Stimulated activated CD4-positive, alpha-beta T cell treated with anti-CD3 and anti-CD28 coated beads, TNF-alpha, amount 100 ng/mL, for 48 hours (primary cell): ENCODE results near the gene KIF25.
"Not testable (repeated sequence)": the region's sequence is repeated elsewhere in the genome, so short reads cannot be mapped to it uniquely, and the experiment has no call there.

Experiments
- DNase-seq, 3 donors: peaks; one replicate each; pipeline ENCODE4 v3.0.0-alpha.2; 2020; ENCODE audit warnings: low read depth in 3 of 3

Gene KIF25

GRCh38 chr6:168070804-168071203, 73.3 kb downstream of the KIF25 start:
- DNase-seq = no peak

GRCh38 chr6:168071620-168072019, 74.1 kb downstream of the KIF25 start:
- no peak for DNase-seq

- DNase-seq = no peak
Observed at GRCh38 chr6:168072261-168072660, 74.8 kb downstream of the KIF25 start.

- no peak for DNase-seq
Observed at GRCh38 chr6:168072730-168073129, 75.3 kb downstream of the KIF25 start.

- DNase-seq = no peak
Observed at GRCh38 chr6:168073937-168074730, 76.7 kb downstream of the KIF25 start.

- no peak for DNase-seq
Observed at GRCh38 chr6:168075216-168075615, 77.7 kb downstream of the KIF25 start.

- no peak for DNase-seq
Observed at GRCh38 chr6:168075787-168076202, 78.3 kb downstream of the KIF25 start.

- not testable (repeated sequence) for DNase-seq
Observed at GRCh38 chr6:168077401-168077800, 79.9 kb downstream of the KIF25 start.

- no peak for DNase-seq
Observed at GRCh38 chr6:168078175-168078942, 80.9 kb downstream of the KIF25 start.

- no peak for DNase-seq
Observed at GRCh38 chr6:168078943-168079405, 81.5 kb downstream of the KIF25 start, which contains the start of gene FRMD1. Gene FRMD1, minus strand, starts transcription at chr6:168079212. Its CDS starts 118 bp downstream, at chr6:168079094.

GRCh38 chr6:168080393-168081077, 83.1 kb downstream of the KIF25 start:
- no peak for DNase-seq

- DNase-seq = no peak
Observed at GRCh38 chr6:168081858-168082546, 84.5 kb downstream of the KIF25 start.

GRCh38 chr6:168082860-168083513, 85.5 kb downstream of the KIF25 start:
- no peak for DNase-seq

- DNase-seq = no peak
Observed at GRCh38 chr6:168083514-168083885, 86.0 kb downstream of the KIF25 start.

- no peak for DNase-seq
Observed at GRCh38 chr6:168084465-168085160, 87.1 kb downstream of the KIF25 start.

GRCh38 chr6:168086066-168086465, 88.6 kb downstream of the KIF25 start:
- no peak for DNase-seq

- no peak for DNase-seq
Observed at GRCh38 chr6:168086616-168087015, 89.1 kb downstream of the KIF25 start.

GRCh38 chr6:168087436-168088160, 90.1 kb downstream of the KIF25 start:
- no peak for DNase-seq

GRCh38 chr6:168088161-168089053, 90.9 kb downstream of the KIF25 start:
- DNase-seq = no peak
